ENCODE measurements around the gene ATG101. TPM values are rescaled to one million over a fixed set of nuclear protein-coding genes. Genes with fewer than 3 reads are reported as not detected.

Gene ATG101
- total and polyA plus RNA-seq, 2 donors (not counting 1 experiment from before 2014, with no cell fraction given): 19.4 to 50.3 TPM

DNA sequence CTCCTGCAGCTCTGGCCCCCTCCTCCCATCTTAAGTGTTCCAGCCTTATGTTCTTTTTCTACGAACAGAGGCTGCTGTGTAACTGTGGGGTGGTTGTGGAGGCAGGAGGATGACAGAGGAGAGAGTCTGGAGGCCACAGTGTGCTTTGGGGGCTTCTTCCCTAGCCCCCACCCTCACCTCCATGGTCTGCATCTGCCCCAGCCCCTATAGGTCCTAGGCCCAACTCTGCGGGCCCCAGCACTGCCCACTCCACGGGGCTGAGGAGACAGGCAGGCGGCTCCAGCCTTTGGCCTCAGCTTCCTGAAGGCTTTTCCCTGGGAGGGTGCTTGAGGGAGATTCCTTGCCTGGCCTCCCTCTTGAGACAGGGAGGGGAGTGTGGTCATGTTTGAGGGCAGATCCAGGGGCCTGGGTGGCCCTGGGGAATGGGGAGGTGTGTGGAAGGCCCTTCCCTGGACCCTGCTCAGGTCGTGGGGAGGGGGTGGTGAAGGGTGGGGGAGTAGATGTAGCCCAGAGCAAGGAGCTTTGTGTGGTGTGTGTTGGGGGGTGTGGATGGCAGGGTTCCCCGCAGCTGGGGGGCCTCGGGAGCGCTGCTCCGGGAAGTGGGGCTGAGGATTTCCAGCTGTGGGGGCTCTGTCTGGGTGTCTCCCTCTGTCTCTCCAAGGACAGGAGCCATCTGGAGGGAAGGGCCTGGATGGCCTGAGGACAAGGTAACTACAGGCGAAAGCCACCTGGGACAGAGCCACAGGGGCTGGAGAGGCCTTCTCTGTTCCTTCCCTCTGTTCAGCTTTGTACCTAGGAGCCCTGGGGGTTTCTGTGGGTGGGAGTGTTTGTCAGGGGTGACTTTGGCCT lies 10.8 kb downstream of the ATG101 start:
- ChIA-PET CTCF (interaction anchor here (1.1 to 34.6 kb wide), 10 partner anchors 11 to 89 kb away, joined by 4 to 1315 read pairs (median 16); partner anchors contain the start of genes ATG101, NR4A1 and TAMALIN), POLR2A (interaction anchor here (1.1 to 3.1 kb wide), 7 partner anchors 10 to 54 kb away, joined by 4 to 14 read pairs (median 6); partner anchors contain the start of genes ATG101 and NR4A1)
- peaks cover 5% of the 10 kb centered on the region for H4K20me1 ChIP-seq (ENCODE audit: control insufficient read depth, insufficient read depth, low read length, poor library complexity, severe bottlenecking)
- peaks cover 1% of the 10 kb centered on the region for H3K79me2 ChIP-seq (ENCODE audit: control insufficient read depth, insufficient read depth, low read length)
- peak overlapping the region; percentile 17 for H3K9ac ChIP-seq (ENCODE audit: low read length)
- Mint-ChIP-seq H3K9me3 (ENCODE audit: insufficient read depth) (no peaks in the 10 kb centered on the region), H3K27ac (peak overlapping the region; percentile 63), H3K4me3 (peak overlapping the region; percentile 68), H3K27me3 (no peaks in the 10 kb centered on the region), H3K4me1 (peaks cover 35% of the 10 kb centered on the region)
- DNase-seq (no peak), ATAC-seq (ENCODE audit: low read depth) (no peak)
- peaks cover 0 to 34% of the 10 kb centered on the region in 2 experiments for H3K36me3 ChIP-seq (replicated peaks in 1 of 2; ENCODE audit: control extremely low read depth in 1 of 2, control insufficient read depth in 1 of 2, extremely low read depth in 1 of 2, insufficient read depth in 2 of 2, low read length in 1 of 2)
- H3K9me3 ChIP-seq (ENCODE audit: control extremely low read depth in 1 of 3, control insufficient read depth in 2 of 3, insufficient read depth in 1 of 3, low read length in 2 of 3): no peaks in the 10 kb centered on the region
- intact Hi-C loops (cut with micrococcal nuclease): loop anchor here (1.0 to 2.0 kb wide), 3 partner anchors 29 to 74 kb away; partner anchors contain the start of genes NR4A1 and TAMALIN
- no peak overlapping the region for H2AFZ ChIP-seq (ENCODE audit: insufficient read depth, low read depth, low read length, poor library complexity, severe bottlenecking)
- 82% methylated on average over 9 of the region's 10 CpGs for WGBS (ENCODE audit: insufficient coverage)
- H3K4me1 ChIP-seq (ENCODE audit: control insufficient read depth in 2 of 2, insufficient read depth in 2 of 2, low read length in 2 of 2): peaks cover 32 to 36% of the 10 kb centered on the region in 2 donors
- peak overlapping the region; percentile 57 to 62 for H3K27ac ChIP-seq (ENCODE audit: low read length in 2 of 2)
- peak overlapping the region; percentile 74 for H3K4me2 ChIP-seq (replicated peaks; ENCODE audit: low read depth, low read length, poor library complexity, severe bottlenecking)
- no peaks in the 10 kb centered on the region for H3K27me3 ChIP-seq (replicated peaks in 1 of 4; ENCODE audit: control extremely low read depth in 1 of 4, control insufficient read depth in 3 of 4, insufficient read depth in 4 of 4, low read length in 3 of 4)
- TF ChIP-seq EZH2 (IDR thresholded peaks at IDR 0.05; ENCODE audit: borderline replicate concordance, insufficient read depth, low read depth, low read length, poor library complexity, severe bottlenecking): no peak
- TF ChIP-seq, protein P1, sequence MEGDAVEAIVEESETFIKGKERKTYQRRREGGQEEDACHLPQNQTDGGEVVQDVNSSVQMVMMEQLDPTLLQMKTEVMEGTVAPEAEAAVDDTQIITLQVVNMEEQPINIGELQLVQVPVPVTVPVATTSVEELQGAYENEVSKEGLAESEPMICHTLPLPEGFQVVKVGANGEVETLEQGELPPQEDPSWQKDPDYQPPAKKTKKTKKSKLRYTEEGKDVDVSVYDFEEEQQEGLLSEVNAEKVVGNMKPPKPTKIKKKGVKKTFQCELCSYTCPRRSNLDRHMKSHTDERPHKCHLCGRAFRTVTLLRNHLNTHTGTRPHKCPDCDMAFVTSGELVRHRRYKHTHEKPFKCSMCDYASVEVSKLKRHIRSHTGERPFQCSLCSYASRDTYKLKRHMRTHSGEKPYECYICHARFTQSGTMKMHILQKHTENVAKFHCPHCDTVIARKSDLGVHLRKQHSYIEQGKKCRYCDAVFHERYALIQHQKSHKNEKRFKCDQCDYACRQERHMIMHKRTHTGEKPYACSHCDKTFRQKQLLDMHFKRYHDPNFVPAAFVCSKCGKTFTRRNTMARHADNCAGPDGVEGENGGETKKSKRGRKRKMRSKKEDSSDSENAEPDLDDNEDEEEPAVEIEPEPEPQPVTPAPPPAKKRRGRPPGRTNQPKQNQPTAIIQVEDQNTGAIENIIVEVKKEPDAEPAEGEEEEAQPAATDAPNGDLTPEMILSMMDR (IDR thresholded peaks at IDR 0.05): no peak
- peak overlapping the region in 1 of 5 experiments; percentile 8 for H3K4me3 ChIP-seq (ENCODE audit: control extremely low read depth in 1 of 5, extremely low read depth in 1 of 5, insufficient read depth in 1 of 5, low read depth in 2 of 5, low read length in 4 of 5)
